Sciatic nerve (tissue), 2 donors: Measurements from ENCODE around the gene E4F1. TPM values are rescaled to one million over a fixed set of nuclear protein-coding genes. Genes with fewer than 3 reads are reported as not detected.

Experiments used
- ATAC-seq: fragments of 200-7000 bp; cut with Tn5 transposase; one replicate; pipeline ENCODE4 v1.9.1; 2020; ENCODE audit warnings: mild to moderate bottlenecking, moderate library complexity
- DNase-seq: peaks from one replicate; pipeline ENCODE4 v3.0.0-alpha.2; 2020; ENCODE audit warnings: low spot score
- intact Hi-C: fragments of 100-400 bp; cut with DNase I; formaldehyde crosslinking; loops from one replicate; pipeline ENCODE4 v1.14.2; 2022
- microRNA-seq: library from miRNA; unstranded; fragments of <30 nt; microRNA quantifications from one replicate; pipeline ENCODE4 v1.2.0, GENCODE V29; 2020
- total RNA-seq: library from RNA; stranded (reverse); fragmentation: NEBNext Ultra II Directional; extraction: Animal tissue kit (Norgen Biotek cat#: 25700); gene quantifications from one replicate; pipeline ENCODE4 v1.2.1, GENCODE V29; 2021
- donor health status: DM: no; HTN: no; CAD: no.
- donor health status: DM: no; HTN: no; CAD: no.

The E4F1 gene
- total RNA-seq, 1 donor from 2014 or later: 22.3 TPM

- DNase-seq (no peak), ATAC-seq (no peak)
- intact Hi-C loops: no loop called here
These were observed 57.1 kb downstream of the E4F1 start for GRCh38 chr16:2280461-2280860.

DNA sequence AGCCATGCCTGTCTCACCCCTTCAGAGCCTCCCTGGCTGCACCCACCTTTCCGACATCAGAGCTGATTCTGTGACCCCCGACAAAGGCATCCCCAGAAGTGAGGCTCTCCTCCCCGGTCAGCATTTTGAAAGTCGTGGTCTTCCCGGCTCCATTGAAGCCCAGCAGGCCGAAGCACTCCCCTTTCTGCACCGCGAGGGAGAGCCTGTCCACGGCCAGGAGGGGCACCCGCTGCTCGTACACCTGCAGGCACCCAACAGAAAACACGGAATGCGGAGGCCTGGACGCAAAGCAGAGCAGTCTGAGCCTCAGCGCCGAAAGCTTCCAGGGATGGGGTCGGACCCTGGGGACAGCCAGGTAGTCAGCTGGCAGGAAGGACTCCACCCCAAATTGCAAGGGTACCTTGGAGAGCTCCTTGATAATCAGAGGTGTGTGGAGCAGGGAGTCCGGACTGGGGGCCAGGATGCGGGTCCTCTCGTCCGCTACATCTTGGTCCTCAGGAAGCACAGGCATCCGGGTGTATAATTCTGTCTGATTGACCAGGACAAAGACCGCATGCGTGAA, 57.7 kb downstream of the E4F1 start:
- DNase-seq: no peak
- intact Hi-C loops: no loop called here
- ATAC-seq: no peak

DNA sequence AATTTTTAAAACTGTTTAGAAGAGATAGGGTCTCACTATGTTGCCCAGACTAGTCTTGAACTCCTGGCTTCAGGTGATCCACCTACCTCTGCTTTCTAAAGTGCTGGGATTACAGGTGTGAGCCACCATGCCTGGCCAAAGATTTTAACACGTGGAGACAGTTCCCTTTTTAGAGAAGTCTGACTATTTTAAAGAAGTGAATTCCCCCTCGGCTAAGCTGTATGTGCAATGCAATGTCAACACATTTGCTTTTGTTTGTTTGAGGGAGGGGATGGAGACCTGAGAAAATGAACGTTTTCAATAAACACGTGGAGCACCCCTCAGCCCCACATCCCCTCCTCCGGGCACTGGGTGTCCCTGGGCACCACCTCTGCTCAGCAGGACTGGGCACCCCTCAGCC, 58.9 kb downstream of the E4F1 start:
- intact Hi-C loops: no loop called here
- ATAC-seq (no peak), DNase-seq (no peak)

GRCh38 chr16:2282866-2283555, 59.6 kb downstream of the E4F1 start:
- intact Hi-C loops: no loop called here
- no peak for ATAC-seq

GRCh38 chr16:2284001-2284770, 60.8 kb downstream of the E4F1 start:
- DNase-seq: no peak
- intact Hi-C loops: no loop called here
- ATAC-seq: no peak

More at GRCh38 chr16:2282866-2283555, 59.6 kb downstream of the E4F1 start:
- no peak for DNase-seq

DNA sequence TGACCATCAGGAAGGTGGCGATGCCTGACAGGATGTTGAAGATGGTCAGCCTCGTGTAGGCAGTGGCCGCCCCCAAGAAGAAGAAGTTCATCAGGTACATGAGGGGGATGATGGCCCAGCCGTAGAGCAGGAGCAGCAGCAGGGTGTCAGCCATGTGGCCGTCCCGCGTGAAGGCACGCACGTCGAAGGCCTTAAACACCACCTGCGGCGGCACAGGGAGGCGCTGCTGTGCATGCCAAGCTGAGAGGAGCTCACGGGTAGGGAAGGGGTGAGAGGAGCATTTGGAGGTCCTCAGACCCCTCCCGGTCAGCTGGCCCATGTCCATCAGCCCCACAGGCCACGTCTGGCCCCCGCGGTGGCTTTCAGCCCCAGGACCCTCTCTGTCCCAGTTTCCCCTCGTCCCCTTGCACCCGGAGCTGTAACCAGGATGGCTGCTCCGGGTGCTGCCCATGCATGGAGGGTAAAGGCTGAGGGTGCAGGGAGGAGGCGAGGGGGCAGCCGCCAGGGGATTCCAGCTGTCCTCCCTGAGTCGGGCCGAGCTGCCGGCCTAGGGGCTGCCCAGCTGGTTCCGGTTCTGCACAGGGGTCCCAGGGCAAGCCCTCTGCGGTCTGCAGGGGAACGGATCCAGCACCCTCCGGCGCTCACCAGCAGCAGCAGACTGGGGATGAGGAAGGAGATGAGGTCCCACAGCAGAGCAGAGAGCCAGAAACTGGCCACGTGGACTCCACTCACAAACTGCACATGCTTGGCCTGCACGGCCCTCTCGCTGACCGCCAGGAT, 61.6 kb downstream of the E4F1 start:
- no peak for DNase-seq
- peak; percentile 36 for ATAC-seq
- intact Hi-C loops: no loop called here

Small RNA genes within 50 kb of the gene (microRNA-seq; reads per million reads assigned to microRNA genes)
- gene MIR3677 (not detected), gene MIR4717 (not detected)

Other genes starting within 250 kb of the E4F1 start
- gene NOXO1, start 242.1 kb upstream of the E4F1 start, total RNA-seq: not detected
- gene GFER, start 239.4 kb upstream of the E4F1 start, total RNA-seq: 15.5 TPM
- 0.76 TPM for gene SYNGR3, start 233.6 kb upstream of the E4F1 start, total RNA-seq
- gene ZNF598, start 213.8 kb upstream of the E4F1 start, total RNA-seq: 34.5 TPM
- gene NPW, start 203.8 kb upstream of the E4F1 start, total RNA-seq: 0.36 TPM
- 107 TPM for gene NHERF2, start 196.7 kb upstream of the E4F1 start, total RNA-seq
- gene NTHL1, start 175.8 kb upstream of the E4F1 start, total RNA-seq: 21.8 TPM
- gene TSC2, start 175.6 kb upstream of the E4F1 start, total RNA-seq: 156 TPM
- gene PKD1, start 87.7 kb upstream of the E4F1 start, total RNA-seq: 159 TPM
- 0.40 TPM for gene RAB26, start 75.0 kb upstream of the E4F1 start, total RNA-seq
- 44.8 TPM for gene TRAF7, start 67.8 kb upstream of the E4F1 start, total RNA-seq
- 1.6 TPM for gene CASKIN1, start 27.0 kb upstream of the E4F1 start, total RNA-seq
- 21.8 TPM for gene MLST8, start 18.1 kb upstream of the E4F1 start, total RNA-seq
- gene BRICD5, start 12.7 kb upstream of the E4F1 start, total RNA-seq: 9.9 TPM
- gene PGP, start 8.8 kb upstream of the E4F1 start, total RNA-seq: 11.8 TPM
- gene DNASE1L2, start 12.9 kb downstream of the E4F1 start, total RNA-seq: 1.6 TPM
- 37.6 TPM for gene ECI1, start 28.0 kb downstream of the E4F1 start, total RNA-seq
- 103 TPM for gene RNPS1, start 44.5 kb downstream of the E4F1 start, total RNA-seq
- gene ABCA3, start 117.1 kb downstream of the E4F1 start, total RNA-seq: 39.0 TPM
- 1.8 TPM for gene CCNF, start 205.9 kb downstream of the E4F1 start, total RNA-seq
- gene TEDC2, start 236.5 kb downstream of the E4F1 start, total RNA-seq: 0.58 TPM
- gene NTN3, start 247.7 kb downstream of the E4F1 start, total RNA-seq: 0.36 TPM